Small intestine (tissue), 7 donors: ENCODE data around the gene ST3GAL4. TPM values are rescaled to one million over a fixed set of nuclear protein-coding genes. Genes with fewer than 3 reads are reported as not detected.

Experiments
- DNase-seq, 2 donors: peaks; one replicate each; pipeline versions ENCODE4 v3.0.0 to v3.0.0-alpha.2; 2013
- FAIRE-seq: peaks from 2 replicates; lab custom pipeline; 2012; peaks lifted over from hg19 to GRCh38; lab: Jason Lieb, UNC
- H3K27ac ChIP-seq, 3 donors: one replicate each; pipeline ENCODE4 v1.5.1; 2013; ENCODE audit warnings: low read length in 2 of 3, mild to moderate bottlenecking in 2 of 3, control low read depth in 1 of 3, inconsistent platforms in 1 of 3, low read depth in 1 of 3, moderate library complexity in 1 of 3
- H3K27me3 ChIP-seq, 3 donors: one replicate each; pipeline ENCODE4 v1.6.1; 2013; ENCODE audit warnings: low read length in 3 of 3, inconsistent platforms in 1 of 3; ENCODE audit not compliant: control insufficient read depth in 3 of 3, insufficient read depth in 3 of 3
- H3K36me3 ChIP-seq, 3 donors: one replicate each; pipeline ENCODE4 v1.6.1; 2013; ENCODE audit warnings: low read length in 3 of 3, inconsistent platforms in 1 of 3, low read depth in 1 of 3, mild to moderate bottlenecking in 1 of 3, moderate library complexity in 1 of 3; ENCODE audit not compliant: control insufficient read depth in 3 of 3, insufficient read depth in 2 of 3
- H3K4me1 ChIP-seq, 3 donors: one replicate each; pipeline ENCODE4 v1.6.1; 2013; ENCODE audit warnings: low read length in 2 of 3, inconsistent platforms in 1 of 3, low read depth in 1 of 3, mild to moderate bottlenecking in 1 of 3, moderate library complexity in 1 of 3; ENCODE audit not compliant: control insufficient read depth in 3 of 3, insufficient read depth in 2 of 3
- H3K4me3 ChIP-seq, 3 donors: one replicate each; pipeline ENCODE4 v1.5.1; 2013; ENCODE audit warnings: low read length in 3 of 3, control low read depth in 1 of 3, inconsistent platforms in 1 of 3, low read depth in 1 of 3, mild to moderate bottlenecking in 1 of 3, moderate library complexity in 1 of 3
- H3K9me3 ChIP-seq, 2 donors: one replicate each; pipeline ENCODE4 v1.6.1; 2013; ENCODE audit warnings: low read depth in 1 of 2, low read length in 1 of 2; ENCODE audit not compliant: control insufficient read depth in 2 of 2, insufficient read depth in 1 of 2
- WGBS, 3 donors: extraction: QIAGEN DNeasy Blood & Tissue Kit; methylation state at CpG; one replicate each; pipeline ENCODE4 v1.1.7; 2013; 5-methylcytosine and 5-hydroxymethylcytosine counted together
- polyA plus RNA-seq, 4 donors: library from polyadenylated mRNA; stranded (reverse) in 3 of 4; unstranded in 1 of 4; fragments of 200-250 nt in 3 of 4; fragments of 120-200 nt in 1 of 4; gene quantifications; one replicate each; pipeline versions ENCODE4 v1.2.1 to v1.2.3, GENCODE V29; 2013
- donor health status: healthy with polysubstance abuse.
- donor health status: control.
- donor health status: control.
- donor health status: Bipolar disorder and iron deficiency.
- donor health status: healthy.

Gene ST3GAL4
- polyA plus RNA-seq, 4 donors: 1.6 to 11.6 (median 4.0) TPM

GRCh38 chr11:126403658-126404057 is 48.2 kb downstream of the ST3GAL4 start:
- FAIRE-seq: no peak
- Histone ChIP-seq H3K36me3 (peaks cover 0 to 45% (median 0%) of the 10 kb centered on the region in 3 donors), H3K4me1 (no peaks in the 10 kb centered on the region), H3K9me3 (peaks cover 0 to 5% of the 10 kb centered on the region in 2 donors), H3K4me3 (no peak overlapping the region), H3K27me3 (no peaks in the 10 kb centered on the region), H3K27ac (no peak overlapping the region)
- 81 to 87% (median 84%) methylated on average over 8 of the region's 8 CpGs for WGBS, 3 donors
- no peak for DNase-seq

GRCh38 chr11:126404367-126404766 is 48.9 kb downstream of the ST3GAL4 start:
- Histone ChIP-seq H3K36me3 (peaks cover 0 to 52% (median 0%) of the 10 kb centered on the region in 3 donors), H3K9me3 (peaks cover 0 to 5% of the 10 kb centered on the region in 2 donors), H3K4me3 (no peak overlapping the region), H3K27me3 (no peaks in the 10 kb centered on the region), H3K27ac (no peak overlapping the region), H3K4me1 (no peaks in the 10 kb centered on the region)
- WGBS, 3 donors: 75 to 91% (median 89%) methylated on average over 5 of the region's 5 CpGs
- DNase-seq (no peak), FAIRE-seq (no peak)

GRCh38 chr11:126405374-126405773 is 49.9 kb downstream of the ST3GAL4 start:
- Histone ChIP-seq H3K27ac (no peak overlapping the region), H3K4me1 (no peaks in the 10 kb centered on the region), H3K9me3 (no peaks in the 10 kb centered on the region), H3K36me3 (peaks cover 0 to 61% (median 0%) of the 10 kb centered on the region in 3 donors), H3K4me3 (no peak overlapping the region), H3K27me3 (no peaks in the 10 kb centered on the region)
- DNase-seq: no peak
- WGBS, 3 donors: 71 to 83% (median 73%) methylated on average over 3 of the region's 3 CpGs
- no peak for FAIRE-seq

GRCh38 chr11:126405906-126406305 is 50.4 kb downstream of the ST3GAL4 start:
- DNase-seq (no peak), FAIRE-seq (no peak)
- Histone ChIP-seq H3K27me3 (no peaks in the 10 kb centered on the region), H3K4me3 (peak overlapping the region in 1 of 3 donors; percentile 14), H3K27ac (no peak overlapping the region), H3K9me3 (no peaks in the 10 kb centered on the region), H3K4me1 (no peaks in the 10 kb centered on the region), H3K36me3 (peaks cover 0 to 67% (median 0%) of the 10 kb centered on the region in 3 donors)
- WGBS, 3 donors: 70 to 88% (median 82%) methylated on average over 7 of the region's 7 CpGs

GRCh38 chr11:126406368-126406767 is 50.9 kb downstream of the ST3GAL4 start:
- 88 to 89% (median 88%) methylated on average over 8 of the region's 8 CpGs for WGBS, 3 donors
- Histone ChIP-seq H3K9me3 (no peaks in the 10 kb centered on the region), H3K4me3 (peak overlapping the region in 1 of 3 donors; percentile 14), H3K27me3 (no peaks in the 10 kb centered on the region), H3K36me3 (peaks cover 0 to 67% (median 0%) of the 10 kb centered on the region in 3 donors), H3K27ac (no peak overlapping the region), H3K4me1 (no peaks in the 10 kb centered on the region)
- DNase-seq (no peak), FAIRE-seq (no peak)

GRCh38 chr11:126407101-126407521 is 51.6 kb downstream of the ST3GAL4 start:
- Histone ChIP-seq H3K27me3 (no peaks in the 10 kb centered on the region), H3K9me3 (no peaks in the 10 kb centered on the region), H3K4me1 (no peaks in the 10 kb centered on the region), H3K27ac (no peak overlapping the region), H3K36me3 (peaks cover 0 to 75% (median 0%) of the 10 kb centered on the region in 3 donors), H3K4me3 (no peak overlapping the region)
- 82 to 90% (median 86%) methylated on average over 11 to 12 of the region's 12 CpGs for WGBS, 3 donors
- no peak for FAIRE-seq
- no peak for DNase-seq

GRCh38 chr11:126407682-126408288 is 52.3 kb downstream of the ST3GAL4 start:
- no peaks in the 10 kb centered on the region for H3K9me3 ChIP-seq
- H3K27ac ChIP-seq: no peak overlapping the region
- peaks cover 0 to 75% (median 0%) of the 10 kb centered on the region in 3 donors for H3K36me3 ChIP-seq
- H3K27me3 ChIP-seq: no peaks in the 10 kb centered on the region
- WGBS, 3 donors: 85 to 96% (median 93%) methylated on average over 15 of the region's 15 CpGs
- FAIRE-seq (no peak), DNase-seq (no peak)
- H3K4me1 ChIP-seq: no peaks in the 10 kb centered on the region
- no peak overlapping the region for H3K4me3 ChIP-seq

- no peaks in the 10 kb centered on the region for H3K27me3 ChIP-seq
- no peak overlapping the region for H3K4me3 ChIP-seq
- no peaks in the 10 kb centered on the region for H3K4me1 ChIP-seq
- H3K27ac ChIP-seq: no peak overlapping the region
- WGBS, 3 donors: 73 to 89% (median 79%) methylated on average over 12 of the region's 12 CpGs
- FAIRE-seq (no peak), DNase-seq (no peak)
- no peaks in the 10 kb centered on the region for H3K9me3 ChIP-seq
- peaks cover 0 to 81% (median 0%) of the 10 kb centered on the region in 3 donors for H3K36me3 ChIP-seq
These were observed 53.0 kb downstream of the ST3GAL4 start for GRCh38 chr11:126408496-126408895.
